Kidney (tissue), 14 donors: ENCODE data around the gene LDLRAD4. TPM values are rescaled to one million over a fixed set of nuclear protein-coding genes. Genes with fewer than 3 reads are reported as not detected.

Source experiments
- DNase-seq, 5 donors: peaks; one replicate each; pipeline ENCODE4 v3.0.0-alpha.2; 2013 to 2020
- FAIRE-seq: peaks from 2 replicates; lab custom pipeline; 2012; peaks lifted over from hg19 to GRCh38; lab: Jason Lieb, UNC
- H3K27ac ChIP-seq, 2 donors: one replicate each; pipeline ENCODE4 v1.7.0; 2013; ENCODE audit warnings: low read depth in 2 of 2, low read length in 2 of 2, inconsistent platforms in 1 of 2
- H3K27me3 ChIP-seq: one replicate; pipeline ENCODE4 v1.7.1; 2013; ENCODE audit warnings: low read length, inconsistent platforms; ENCODE audit not compliant: control insufficient read depth, insufficient read depth
- H3K36me3 ChIP-seq, 3 donors: one replicate each; pipeline versions ENCODE4 v1.7.0 to v1.7.1; 2013; ENCODE audit warnings: low read length in 3 of 3, control low read depth in 1 of 3, inconsistent platforms in 1 of 3; ENCODE audit not compliant: insufficient read depth in 3 of 3, control insufficient read depth in 2 of 3
- H3K4me1 ChIP-seq, 3 donors: one replicate each; pipeline versions ENCODE4 v1.7.0 to v1.7.1; 2013; ENCODE audit warnings: low read length in 3 of 3, inconsistent platforms in 1 of 3, low read depth in 1 of 3; ENCODE audit not compliant: control insufficient read depth in 2 of 3, insufficient read depth in 2 of 3
- H3K4me3 ChIP-seq, 3 donors: one replicate each; pipeline versions ENCODE4 v1.7.0 to v1.8.1; 2013; ENCODE audit warnings: low read length in 3 of 3, control low read depth in 1 of 3, inconsistent platforms in 1 of 3
- H3K9ac ChIP-seq, 3 donors: one replicate each; pipeline versions ENCODE4 v1.7.0 to v1.7.1; 2013; ENCODE audit warnings: low read length in 3 of 3, control low read depth in 1 of 3, inconsistent platforms in 1 of 3
- H3K9me3 ChIP-seq, 3 donors: one replicate each; pipeline versions ENCODE4 v1.7.0 to v1.7.1; 2013; ENCODE audit warnings: low read length in 3 of 3, control low read depth in 1 of 3, inconsistent platforms in 1 of 3; ENCODE audit not compliant: control insufficient read depth in 2 of 3, insufficient read depth in 1 of 3
- CTCF ChIP-seq: IDR thresholded peaks from 3 replicates; pipeline ENCODE4 v1.5.1; 2012; ENCODE audit warnings: mild to moderate bottlenecking, moderate library complexity, borderline replicate concordance; ENCODE audit not compliant: insufficient read depth; ENCODE audit errors: extremely low read depth
- intact Hi-C: fragments of 100-400 bp; cut with DNase I; formaldehyde crosslinking; loops from one replicate; pipeline ENCODE4 v1.11.1; 2022
- polyA plus RNA-seq: library from polyadenylated mRNA; stranded (reverse); fragments of 350-450 nt; fragmentation: Illumina TruSeq; extraction: RNeasy Lipid Tissue Mini Kit (QIAGEN cat#74804); gene quantifications from one replicate; pipeline ENCODE4 v1.2.3, GENCODE V29; 2014; ENCODE audit warnings: low read depth, low replicate concordance; ENCODE audit not compliant: insufficient read depth
- total RNA-seq: library from RNA; stranded (reverse); fragmentation: NEBNext Ultra II Directional; extraction: Animal tissue kit (Norgen Biotek cat#: 25700); gene quantifications from one replicate; pipeline ENCODE4 v1.2.1, GENCODE V29; 2021
- donor health status: control.
- donor health status: control.
- donor health status: control.
- donor health status: control.
- donor health status: control.
- donor health status: DM: yes; HTN: yes; CAD: no.
- donor health status: Normal renal cell carcinoma (clear cell type).

LDLRAD4 gene
- total and polyA plus RNA-seq, 2 donors from 2014 or later = 2.3 to 42.3 TPM

GRCh38 chr18:13175754-13176210 is 42.8 kb upstream of the LDLRAD4 start:
- H3K36me3 ChIP-seq = no peaks in the 10 kb centered on the region
- H3K27me3 ChIP-seq = no peaks in the 10 kb centered on the region
- FAIRE-seq (no peak), DNase-seq (no peak)
- intact Hi-C loops = no loop called here
- H3K4me3 ChIP-seq = no peak overlapping the region
- no peak for TF ChIP-seq CTCF
- no peaks in the 10 kb centered on the region for H3K9me3 ChIP-seq
- no peak overlapping the region for H3K9ac ChIP-seq
- H3K4me1 ChIP-seq = no peaks in the 10 kb centered on the region
- H3K27ac ChIP-seq = no peak overlapping the region

GRCh38 chr18:13176847-13177246 is 41.7 kb upstream of the LDLRAD4 start:
- TF ChIP-seq CTCF = no peak

DNA sequence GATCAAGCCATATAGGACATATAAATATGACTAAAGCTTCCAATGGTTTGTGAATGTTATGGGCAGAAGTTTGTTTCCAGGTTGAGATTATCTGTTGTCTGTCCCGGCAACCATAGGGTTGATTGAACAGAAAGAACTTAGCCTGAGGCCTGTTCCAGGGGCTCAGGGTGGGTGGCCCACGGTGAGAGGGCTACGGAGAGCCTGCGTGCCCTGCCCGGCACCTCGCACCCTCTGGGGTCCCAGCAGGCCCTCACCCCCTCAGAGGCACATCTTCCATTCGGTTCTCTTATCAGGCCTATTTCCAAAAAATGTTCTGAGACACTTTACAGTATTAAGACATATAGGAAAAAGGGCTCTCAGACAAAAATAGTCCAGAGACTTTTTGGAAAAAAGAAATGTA is 40.4 kb upstream of the LDLRAD4 start:
- Histone ChIP-seq H3K27ac (no peak overlapping the region), H3K9me3 (no peaks in the 10 kb centered on the region), H3K36me3 (no peaks in the 10 kb centered on the region), H3K4me3 (no peak overlapping the region), H3K9ac (no peak overlapping the region), H3K4me1 (no peaks in the 10 kb centered on the region), H3K27me3 (no peaks in the 10 kb centered on the region)
- FAIRE-seq (no peak), DNase-seq (peak in 1 of 5 donors; percentile 51)
- intact Hi-C loops = no loop called here
- TF ChIP-seq CTCF = no peak

More at GRCh38 chr18:13176847-13177246, 41.7 kb upstream of the LDLRAD4 start:
- Histone ChIP-seq H3K9me3 (no peaks in the 10 kb centered on the region), H3K9ac (no peak overlapping the region), H3K4me3 (no peak overlapping the region), H3K36me3 (no peaks in the 10 kb centered on the region), H3K27me3 (no peaks in the 10 kb centered on the region), H3K27ac (no peak overlapping the region), H3K4me1 (no peaks in the 10 kb centered on the region)
- DNase-seq (peak in 1 of 5 donors; percentile 44), FAIRE-seq (no peak)
- intact Hi-C loops = no loop called here

GRCh38 chr18:13178976-13179375 is 39.6 kb upstream of the LDLRAD4 start:
- intact Hi-C loops = no loop called here
- FAIRE-seq (no peak), DNase-seq (no peak)
- no peaks in the 10 kb centered on the region for H3K9me3 ChIP-seq
- no peaks in the 10 kb centered on the region for H3K27me3 ChIP-seq
- no peak overlapping the region for H3K4me3 ChIP-seq
- H3K9ac ChIP-seq = no peak overlapping the region
- no peak for TF ChIP-seq CTCF
- no peak overlapping the region for H3K27ac ChIP-seq
- H3K36me3 ChIP-seq = no peaks in the 10 kb centered on the region
- no peaks in the 10 kb centered on the region for H3K4me1 ChIP-seq
